NB4 (cell line): ENCODE data around the gene TRIM77.
"Not testable (repeated sequence)": the region's sequence is repeated elsewhere in the genome, so short reads cannot be mapped to it uniquely, and the experiment has no call there.

Experiments
- DNase-seq: peaks from one replicate; pipeline ENCODE4 v3.0.0; 2010; ENCODE audit warnings: low read depth
- H3K4me3 ChIP-seq: one replicate; pipeline ENCODE4 v1.5.1; 2011; ENCODE audit warnings: mild to moderate bottlenecking, low read depth, low read length, moderate library complexity
- CTCF ChIP-seq: IDR thresholded peaks from one replicate; pipeline ENCODE4 v1.5.1; 2012; ENCODE audit warnings: low read depth, low read length
- MAX ChIP-seq: IDR thresholded peaks from 2 replicates; pipeline ENCODE4 v1.6.1; 2011; ENCODE audit warnings: low read depth, low read length
- MYC ChIP-seq: IDR thresholded peaks from 2 replicates; pipeline ENCODE4 v1.6.1; 2011; ENCODE audit warnings: low read depth, low read length
- POLR2A ChIP-seq: IDR thresholded peaks from 2 replicates; pipeline ENCODE4 v1.6.1; 2011; ENCODE audit warnings: mild to moderate bottlenecking; ENCODE audit not compliant: insufficient read length; ENCODE audit errors: extremely low read depth

The TRIM77 gene

GRCh38 chr11:89736566-89736965 lies 26.5 kb downstream of the TRIM77 start:
- no peak overlapping the region for H3K4me3 ChIP-seq
- TF ChIP-seq POLR2A (no peak), CTCF (no peak), MAX (no peak), MYC (no peak)
- no peak for DNase-seq

DNA sequence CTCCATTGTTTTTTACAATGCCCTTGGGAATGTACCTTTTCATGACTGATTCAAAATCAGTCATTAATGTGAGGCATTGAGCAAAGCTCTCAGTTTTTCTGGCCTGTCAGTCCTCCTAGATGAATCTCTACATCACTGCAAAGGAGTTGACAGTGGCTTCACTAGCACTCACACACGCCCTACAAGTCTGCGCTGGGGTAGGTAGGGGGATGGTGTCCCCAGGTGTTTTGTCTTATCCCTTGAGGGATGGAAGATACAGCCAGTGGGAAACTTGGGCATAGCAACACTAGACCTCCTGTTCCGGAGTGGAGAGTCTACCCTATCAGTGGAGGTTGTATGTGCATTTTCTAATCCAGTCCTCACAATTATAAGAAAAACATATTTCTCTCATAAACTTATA lies 27.0 kb downstream of the TRIM77 start:
- DNase-seq: no peak
- TF ChIP-seq MAX (no peak), MYC (no peak), POLR2A (no peak), CTCF (no peak)

DNA sequence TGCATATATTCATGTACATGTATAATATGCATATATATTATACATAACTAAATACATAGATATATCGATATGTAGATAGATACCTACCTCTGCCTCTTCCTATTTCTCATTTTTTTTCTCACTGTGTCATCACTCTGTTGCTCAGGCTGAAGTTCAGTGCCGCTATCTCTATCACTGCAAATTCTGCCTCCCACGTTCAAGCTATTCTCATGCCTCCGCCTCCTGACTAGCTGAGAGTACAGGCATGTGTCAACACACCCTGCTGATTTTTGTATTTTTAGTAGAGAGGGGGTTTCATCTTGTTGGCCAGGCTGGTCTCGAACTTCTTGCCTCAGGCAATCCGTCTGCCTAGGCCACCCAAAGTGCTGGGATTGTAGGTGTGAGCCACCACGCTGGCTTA lies 31.3 kb downstream of the TRIM77 start:
- DNase-seq, H3K4me3 ChIP-seq: not testable (repeated sequence)

More for the DNA sequence above, 27.0 kb downstream of the TRIM77 start:
- no peak overlapping the region for H3K4me3 ChIP-seq

DNA sequence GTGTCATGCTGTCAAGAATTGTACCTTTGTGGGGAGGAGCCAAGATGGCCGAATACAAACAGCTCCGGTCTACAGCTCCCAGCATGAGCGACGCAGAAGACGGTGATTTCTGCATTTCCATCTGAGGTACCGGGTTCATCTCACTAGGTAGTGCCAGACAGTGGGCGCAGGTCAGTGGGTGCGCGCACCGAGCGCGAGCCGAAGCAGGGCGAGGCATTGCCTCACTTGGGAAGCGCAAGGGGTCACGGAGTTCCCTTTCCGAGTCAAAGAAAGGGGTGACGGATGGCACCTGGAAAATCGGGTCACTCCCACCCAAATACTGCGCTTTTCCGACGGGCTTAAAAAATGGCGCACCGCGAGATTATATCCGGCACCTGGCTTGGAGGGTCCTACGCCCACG lies 34.1 kb downstream of the TRIM77 start:
- H3K4me3 ChIP-seq: not testable (repeated sequence)

GRCh38 chr11:89750822-89751221 lies 40.7 kb downstream of the TRIM77 start:
- not testable (repeated sequence) for H3K4me3 ChIP-seq, DNase-seq

More for the DNA sequence above, 34.1 kb downstream of the TRIM77 start:
- DNase-seq: not testable (repeated sequence)
